ENCODE results near the gene OR51V1.
"Not testable (repeated sequence)": the region's sequence is repeated elsewhere in the genome, so short reads cannot be mapped to it uniquely, and the experiment has no call there.

Gene OR51V1, protein sequence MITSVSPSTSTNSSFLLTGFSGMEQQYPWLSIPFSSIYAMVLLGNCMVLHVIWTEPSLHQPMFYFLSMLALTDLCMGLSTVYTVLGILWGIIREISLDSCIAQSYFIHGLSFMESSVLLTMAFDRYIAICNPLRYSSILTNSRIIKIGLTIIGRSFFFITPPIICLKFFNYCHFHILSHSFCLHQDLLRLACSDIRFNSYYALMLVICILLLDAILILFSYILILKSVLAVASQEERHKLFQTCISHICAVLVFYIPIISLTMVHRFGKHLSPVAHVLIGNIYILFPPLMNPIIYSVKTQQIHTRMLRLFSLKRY

DNA sequence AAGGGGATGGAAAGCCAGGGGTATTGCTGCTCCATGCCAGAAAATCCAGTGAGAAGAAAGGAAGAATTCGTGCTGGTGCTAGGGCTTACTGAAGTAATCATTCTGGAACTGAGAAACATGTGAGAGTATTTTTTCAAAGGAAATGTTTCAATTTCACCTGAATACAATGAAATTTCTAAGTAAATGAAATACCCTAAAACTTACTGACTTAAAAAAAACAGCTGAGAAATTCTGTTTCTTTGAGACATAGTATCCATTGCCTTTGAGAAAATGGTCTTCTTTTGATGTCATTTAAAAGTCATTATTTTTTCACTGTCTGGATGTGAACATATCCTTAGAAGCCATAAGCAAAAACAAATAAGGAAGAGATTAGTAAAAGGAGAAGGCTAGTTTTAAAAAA lies at the start of gene OR51V1:
OR51V1 (minus strand) TSS at position 101 of the 400 bp plus-strand sequence; CDS start at position 101, 0 bp downstream.
- DNase-seq, result no peak

DNA sequence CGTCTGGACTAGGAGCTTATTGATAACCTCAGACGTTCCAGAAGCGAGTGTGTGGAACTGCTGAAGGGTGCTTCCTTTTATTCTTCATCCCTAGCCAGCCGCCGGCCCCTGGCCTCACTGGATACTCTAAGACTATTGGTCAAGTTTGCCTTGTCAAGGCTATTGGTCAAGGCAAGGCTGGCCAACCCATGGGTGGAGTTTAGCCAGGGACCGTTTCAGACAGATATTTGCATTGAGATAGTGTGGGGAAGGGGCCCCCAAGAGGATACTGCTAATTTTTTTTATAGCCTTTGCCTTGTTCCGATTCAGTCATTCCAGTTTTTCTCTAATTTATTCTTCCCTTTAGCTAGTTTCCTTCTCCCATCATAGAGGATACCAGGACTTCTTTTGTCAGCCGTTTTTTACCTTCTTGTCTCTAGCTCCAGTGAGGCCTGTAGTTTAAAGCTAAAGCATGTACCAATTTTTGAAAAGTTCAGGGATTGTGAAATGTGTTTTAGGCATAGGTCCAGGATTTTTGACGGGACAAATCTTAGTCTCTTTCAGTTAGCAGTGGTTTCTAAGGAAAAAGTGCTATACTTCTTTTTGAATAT lies 49.4 kb upstream of the OR51V1 start, which contains the start of gene HBG1:
HBG1 (minus strand) TSS at position 51 of the 590 bp plus-strand sequence. CDS start 53 bp downstream, outside the sequence.
- DNase-seq, result not testable (repeated sequence)

DNA sequence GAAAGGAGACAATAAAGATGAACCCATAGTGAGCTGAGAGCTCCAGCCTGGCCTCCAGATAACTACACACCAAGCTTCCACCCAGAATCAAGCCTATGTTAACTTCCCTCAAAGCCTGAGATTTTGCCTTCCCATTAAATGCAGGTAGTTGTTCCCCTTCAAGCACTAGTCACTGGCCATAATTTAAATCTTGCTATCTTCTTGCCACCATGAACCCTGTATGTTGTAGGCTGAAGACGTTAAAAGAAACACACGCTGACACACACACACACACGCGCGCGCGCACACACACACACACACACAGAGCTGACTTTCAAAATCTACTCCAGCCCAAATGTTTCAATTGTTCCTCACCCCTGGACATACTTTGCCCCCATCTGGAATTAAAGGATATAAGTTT lies 48.0 kb upstream of the OR51V1 start:
- not testable (repeated sequence) for DNase-seq

DNA sequence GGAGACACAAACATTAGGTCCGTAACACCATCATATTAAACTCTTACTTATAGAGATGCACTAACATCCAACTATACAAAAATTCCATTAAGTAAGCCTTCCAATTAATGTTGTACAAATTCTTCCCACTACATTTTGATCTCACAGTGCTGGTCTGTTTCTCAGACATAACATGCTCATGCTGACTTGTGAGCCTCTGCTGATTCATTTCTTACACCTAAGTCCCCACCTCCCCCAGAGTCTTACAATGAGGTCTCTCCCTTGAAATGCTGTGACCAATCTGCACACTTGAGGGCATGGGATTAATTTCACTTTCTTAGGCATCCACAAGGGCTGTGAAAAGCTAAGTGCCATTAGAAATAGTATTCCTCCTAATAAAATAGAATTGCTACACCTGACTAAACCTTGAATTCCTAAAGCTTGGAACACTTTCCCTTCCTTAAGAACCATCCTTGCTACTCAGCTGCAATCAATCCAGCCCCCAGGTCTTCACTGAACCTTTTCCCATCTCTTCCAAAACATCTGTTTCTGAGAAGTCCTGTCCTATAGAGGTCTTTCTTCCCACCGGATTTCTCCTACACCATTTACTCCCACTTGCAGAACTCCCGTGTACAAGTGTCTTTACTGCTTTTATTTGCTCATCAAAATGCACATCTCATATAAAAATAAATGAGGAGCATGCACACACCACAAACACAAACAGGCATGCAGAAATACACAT lies 47.1 kb upstream of the OR51V1 start:
- no peak for DNase-seq

DNA sequence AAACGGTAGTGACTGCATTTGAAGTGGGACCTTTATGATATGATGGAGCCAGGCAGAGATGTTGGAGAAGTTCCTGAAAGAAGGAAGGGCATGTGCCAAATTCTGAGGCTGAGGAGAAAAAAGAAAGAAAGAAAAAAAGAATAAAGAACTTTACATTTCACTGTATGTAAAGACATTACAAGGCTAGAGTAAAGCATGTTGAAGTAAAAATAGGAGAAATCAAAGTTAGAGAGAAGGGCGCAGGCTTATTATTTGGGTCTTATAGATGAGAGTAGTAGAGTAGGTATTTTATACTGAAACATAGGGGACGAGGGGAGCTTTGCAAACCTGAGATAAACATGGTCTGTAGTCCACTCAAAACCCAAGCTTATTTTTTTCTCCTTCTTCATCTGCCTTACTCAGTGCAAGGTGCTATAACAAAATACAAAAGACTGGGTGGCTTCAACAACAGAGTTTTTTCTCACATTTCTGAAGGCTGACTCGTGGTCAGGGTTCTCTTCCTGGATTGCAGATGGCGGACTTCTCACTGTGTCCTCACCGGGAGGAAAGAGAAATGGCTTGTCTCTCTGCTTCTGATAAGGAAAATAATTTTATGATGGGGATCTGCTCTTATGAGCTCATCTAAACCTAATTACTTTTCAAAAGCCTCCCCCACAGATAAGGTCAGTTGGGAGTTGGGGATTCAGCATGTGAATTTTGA lies 46.4 kb upstream of the OR51V1 start:
- no peak for DNase-seq

DNA sequence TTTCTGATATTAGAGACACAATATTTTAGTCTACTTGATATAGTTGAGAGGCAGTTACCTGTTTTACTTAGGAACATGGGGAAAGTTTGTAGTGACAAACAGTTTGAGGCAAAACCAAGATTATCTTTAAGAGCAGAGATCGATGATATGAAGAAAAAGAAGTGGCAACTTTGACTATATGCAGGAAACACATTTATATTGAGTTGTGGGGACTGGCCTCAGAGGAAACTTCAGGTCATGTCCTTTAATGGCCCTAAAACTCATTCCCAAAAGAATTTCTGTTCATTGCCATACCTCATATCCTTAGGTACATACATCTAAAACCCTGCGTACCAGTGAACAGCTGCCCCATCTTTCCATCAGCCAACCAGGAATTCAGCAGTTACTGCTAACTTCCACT lies 44.7 kb upstream of the OR51V1 start:
- no peak for DNase-seq

DNA sequence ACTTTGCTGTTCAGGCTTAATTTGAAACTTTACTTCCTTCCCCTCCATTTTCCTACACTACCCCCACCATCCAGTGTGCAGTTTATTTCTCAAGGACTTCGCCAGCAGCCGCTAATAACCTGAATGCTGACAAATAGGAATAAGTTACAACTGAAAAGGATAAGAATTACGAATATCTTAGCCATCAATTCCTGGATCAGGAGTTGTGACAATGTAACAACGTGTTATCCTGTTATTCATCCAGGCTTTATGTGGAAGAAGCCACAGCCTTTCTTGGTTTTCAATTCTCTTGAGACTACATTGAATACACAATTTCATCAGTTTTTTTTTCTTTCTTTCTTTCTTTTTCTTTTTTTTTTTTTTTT lies 43.3 kb upstream of the OR51V1 start:
- no peak for DNase-seq

DNA sequence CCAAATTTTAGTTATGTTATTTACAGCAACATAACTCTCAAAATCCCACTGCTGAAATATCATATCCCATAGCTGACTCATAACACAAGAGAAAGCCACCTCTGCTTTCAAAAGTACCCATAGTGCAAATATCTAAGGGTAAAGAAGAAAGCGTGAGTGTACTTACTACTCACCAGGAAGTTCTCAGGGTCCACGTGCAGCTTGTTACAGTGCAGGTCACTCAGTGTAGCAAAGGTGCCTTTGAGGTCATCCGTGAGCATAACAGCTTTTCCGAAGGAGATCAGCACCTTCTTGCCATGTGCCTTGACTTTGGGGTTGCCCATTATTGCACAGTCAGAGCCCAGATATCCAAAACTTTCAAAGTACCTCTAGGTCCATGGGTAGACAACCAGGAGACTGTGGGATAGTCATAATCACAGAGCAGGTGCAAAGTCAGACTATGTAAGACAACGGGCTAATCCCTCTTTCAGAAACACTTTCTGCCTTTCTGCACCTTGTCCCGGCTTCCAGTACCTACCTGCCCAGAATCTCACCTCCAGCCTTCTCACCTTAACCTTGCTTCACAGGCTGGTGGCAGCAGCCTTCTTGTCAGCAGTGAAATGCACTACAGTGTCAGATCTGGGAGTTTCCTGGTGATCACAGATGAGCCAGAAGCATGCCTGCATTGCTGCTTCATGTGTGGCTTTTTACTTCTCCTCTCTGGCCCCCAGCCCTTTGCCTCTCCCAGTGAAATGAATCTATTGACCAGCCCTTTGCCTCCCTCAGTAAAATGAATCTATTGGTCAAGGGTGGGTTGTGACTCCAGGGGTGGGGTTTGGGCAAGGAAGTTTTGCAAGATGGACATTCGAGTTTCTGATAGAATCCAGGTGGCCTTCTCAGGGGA lies 42.7 kb upstream of the OR51V1 start:
- no peak for DNase-seq

DNA sequence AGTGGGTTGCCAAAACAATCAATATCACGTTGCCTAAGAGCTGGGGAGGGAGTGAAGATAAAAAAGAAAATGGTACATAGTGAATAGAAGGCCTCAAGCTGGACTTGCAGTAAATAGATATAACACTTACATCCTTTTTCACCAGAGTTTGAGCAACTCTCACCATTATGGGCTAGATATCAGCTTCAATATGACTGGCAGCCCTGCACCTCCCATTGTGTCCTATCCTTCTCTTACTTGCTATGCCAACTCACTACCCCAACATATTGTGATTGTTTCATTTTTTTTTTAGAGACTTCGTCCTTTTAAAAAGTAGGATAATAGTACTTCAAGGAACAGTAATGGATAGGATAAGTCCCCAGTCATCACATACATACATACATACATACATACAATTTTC lies 41.7 kb upstream of the OR51V1 start:
- DNase-seq, result no peak

DNA sequence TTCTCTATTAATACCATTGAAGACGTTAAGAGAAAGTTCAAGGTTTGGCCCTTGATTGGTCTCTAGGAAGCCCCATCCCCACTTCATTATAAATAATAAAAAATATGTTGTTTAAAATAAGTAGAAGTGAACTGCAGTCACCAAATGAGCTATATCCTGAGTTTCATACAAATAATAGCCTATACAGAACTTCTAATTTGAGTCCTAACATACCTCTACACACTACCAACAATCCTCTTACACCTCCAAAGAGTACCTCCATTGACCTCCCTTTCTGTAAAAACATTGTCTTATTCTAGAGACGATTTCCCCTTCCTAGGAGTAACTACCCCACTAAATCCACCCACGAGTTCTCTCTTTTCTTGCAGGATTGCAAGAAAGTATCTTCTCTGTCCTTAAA lies 41.0 kb upstream of the OR51V1 start:
- DNase-seq, result no peak

DNA sequence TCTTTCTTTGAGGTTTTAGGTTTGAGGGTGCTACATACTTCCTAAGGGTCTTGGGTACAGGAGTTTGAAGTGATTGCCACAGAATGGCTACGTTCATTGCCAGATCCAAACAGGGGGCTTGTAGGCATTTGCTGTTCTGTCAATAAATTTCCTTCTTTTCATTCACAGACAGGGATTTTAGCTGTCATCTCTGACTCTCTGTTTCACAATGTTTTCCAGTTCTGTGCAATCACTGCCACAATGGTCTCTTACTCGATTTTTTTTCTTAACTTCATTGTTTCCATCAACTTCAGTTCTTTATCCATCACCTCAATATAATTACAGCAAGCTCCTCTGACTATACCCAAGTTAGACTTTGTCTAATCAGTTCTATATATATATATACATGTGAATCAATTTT lies 40.0 kb upstream of the OR51V1 start:
- no peak for DNase-seq

DNA sequence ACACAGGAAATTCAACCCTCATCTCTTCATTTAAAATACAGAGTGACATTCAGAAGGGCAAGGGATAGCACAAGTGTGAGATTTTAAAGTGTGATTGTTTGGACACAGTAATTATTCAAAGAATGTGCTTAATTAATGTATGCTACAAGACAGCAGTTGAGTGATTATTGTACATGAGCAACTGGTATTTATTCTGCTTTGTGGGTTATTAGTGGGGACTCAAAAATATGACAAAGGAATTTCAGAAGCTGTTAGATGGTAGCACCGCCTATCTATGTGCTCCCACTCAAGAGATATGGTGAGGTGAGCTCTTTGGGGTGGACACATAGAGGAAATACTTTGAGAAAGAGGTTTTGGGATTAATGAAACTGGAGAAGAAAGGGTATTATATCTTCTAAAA lies 39.6 kb upstream of the OR51V1 start:
- no peak for DNase-seq

DNA sequence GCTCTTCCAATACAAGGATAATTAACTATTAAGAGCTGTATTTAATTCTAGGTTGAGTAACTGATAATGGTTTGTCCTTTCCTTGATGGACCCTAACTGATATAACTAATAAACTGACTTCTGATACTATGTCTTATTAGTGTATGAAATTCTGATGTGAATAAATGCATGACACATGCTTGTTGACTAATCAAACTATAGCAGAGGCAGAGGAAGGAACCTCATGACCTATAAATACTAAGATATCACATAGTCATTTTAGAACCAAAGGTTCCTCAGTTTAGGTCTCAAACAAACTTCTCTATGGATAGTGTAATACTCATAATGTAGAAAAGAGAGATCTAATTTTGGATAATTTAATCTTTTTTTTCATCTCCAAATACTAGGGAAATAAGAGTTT lies 38.6 kb upstream of the OR51V1 start:
- no peak for DNase-seq

DNA sequence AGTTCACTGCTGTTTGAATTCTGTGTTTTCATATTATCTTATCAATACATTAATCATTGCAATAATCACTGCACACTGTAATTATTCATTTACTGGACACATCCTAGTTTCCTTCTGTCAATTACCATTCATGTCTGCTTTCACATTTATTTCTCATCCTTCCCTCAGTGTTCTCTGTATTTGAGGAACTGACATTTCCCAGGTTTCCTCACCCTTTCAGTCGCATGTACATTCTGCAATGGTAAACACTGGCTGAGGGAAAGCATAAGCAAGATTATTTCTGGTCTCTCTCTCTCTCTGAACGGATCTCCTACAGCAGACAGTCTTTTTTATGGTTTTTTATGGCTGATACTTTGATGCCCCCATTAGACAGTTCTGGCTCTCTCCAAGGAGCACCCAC lies 38.0 kb upstream of the OR51V1 start:
- DNase-seq, result no peak

DNA sequence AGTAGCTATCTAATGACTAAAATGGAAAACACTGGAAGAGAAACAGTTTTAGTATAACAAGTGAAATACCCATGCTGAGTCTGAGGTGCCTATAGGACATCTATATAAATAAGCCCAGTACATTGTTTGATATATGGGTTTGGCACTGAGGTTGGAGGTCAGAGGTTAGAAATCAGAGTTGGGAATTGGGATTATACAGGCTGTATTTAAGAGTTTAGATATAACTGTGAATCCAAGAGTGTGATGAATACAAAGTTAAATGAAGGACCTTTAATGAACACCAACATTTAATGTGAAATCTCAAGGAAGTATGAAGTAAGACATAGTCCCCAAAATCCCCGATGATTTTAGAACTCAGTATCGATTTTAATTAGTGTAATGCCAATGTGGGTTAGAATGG lies 36.9 kb upstream of the OR51V1 start:
- DNase-seq, result no peak

DNA sequence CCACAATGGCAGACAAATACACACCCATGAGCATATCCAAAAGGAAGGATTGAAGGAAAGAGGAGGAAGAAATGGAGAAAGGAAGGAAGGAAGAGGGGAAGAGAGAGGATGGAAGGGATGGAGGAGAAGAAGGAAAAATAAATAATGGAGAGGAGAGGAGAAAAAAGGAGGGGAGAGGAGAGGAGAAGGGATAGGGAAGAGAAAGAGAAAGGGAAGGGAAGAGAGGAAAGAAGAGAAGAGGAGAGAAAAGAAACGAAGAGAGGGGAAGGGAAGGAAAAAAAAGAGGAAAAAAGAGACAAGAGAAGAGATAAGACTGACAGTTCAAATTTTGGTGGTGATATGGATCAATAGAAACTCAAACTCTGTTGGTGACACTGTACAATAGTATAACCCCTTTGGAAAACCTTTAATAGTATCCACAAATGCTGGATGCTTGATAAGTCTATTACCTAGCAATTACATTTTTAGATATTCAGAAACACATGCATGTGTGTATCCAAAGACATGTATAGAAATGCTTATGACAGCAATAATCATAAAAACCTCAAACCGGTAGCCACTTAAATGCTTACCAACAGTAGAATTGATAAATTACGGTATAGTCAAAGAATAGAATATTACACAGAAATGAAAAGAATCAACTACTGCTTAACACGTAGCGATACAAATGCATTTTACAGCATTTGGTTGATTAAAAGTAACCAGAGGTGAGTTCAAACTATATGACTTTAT lies 35.0 kb upstream of the OR51V1 start:
- no peak for DNase-seq

DNA sequence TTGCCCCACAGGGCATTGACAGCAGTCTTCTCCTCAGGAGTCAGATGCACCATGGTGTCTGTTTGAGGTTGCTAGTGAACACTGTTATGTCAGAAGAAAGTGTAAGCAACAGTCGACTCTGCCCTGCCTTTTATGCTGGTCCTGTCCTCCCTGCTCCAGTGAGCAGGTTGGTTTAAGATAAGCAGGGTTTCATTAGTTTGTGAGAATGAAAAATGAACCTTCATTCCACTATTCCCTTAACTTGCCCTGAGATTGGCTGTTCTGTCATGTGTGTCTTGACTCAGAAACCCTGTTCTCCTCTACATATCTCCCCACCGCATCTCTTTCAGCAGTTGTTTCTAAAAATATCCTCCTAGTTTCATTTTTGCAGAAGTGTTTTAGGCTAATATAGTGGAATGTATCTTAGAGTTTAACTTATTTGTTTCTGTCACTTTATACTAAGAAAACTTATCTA lies 33.9 kb upstream of the OR51V1 start, which contains the start of gene HBD:
HBD (minus strand) TSS at position 103 of the 454 bp plus-strand sequence; CDS start at position 53, 50 bp downstream.
- no peak for DNase-seq

DNA sequence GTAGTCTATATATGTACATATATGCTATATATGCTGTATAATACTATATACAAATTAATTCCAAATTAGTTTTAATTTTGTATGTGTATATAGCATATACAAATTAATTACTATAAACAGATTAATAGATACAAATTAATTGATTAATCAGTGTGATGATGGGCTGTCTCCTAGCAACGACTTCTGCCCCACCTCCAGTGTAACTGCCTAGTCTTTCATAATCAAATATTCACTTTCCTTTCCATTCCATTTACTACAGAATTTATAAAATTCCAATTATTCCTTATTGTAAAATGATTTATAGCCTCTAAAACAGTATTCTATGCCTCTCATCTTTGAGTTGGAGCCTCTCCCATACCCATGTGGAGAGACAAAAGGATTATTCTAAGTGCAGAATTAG lies 32.8 kb upstream of the OR51V1 start:
- DNase-seq, result no peak

DNA sequence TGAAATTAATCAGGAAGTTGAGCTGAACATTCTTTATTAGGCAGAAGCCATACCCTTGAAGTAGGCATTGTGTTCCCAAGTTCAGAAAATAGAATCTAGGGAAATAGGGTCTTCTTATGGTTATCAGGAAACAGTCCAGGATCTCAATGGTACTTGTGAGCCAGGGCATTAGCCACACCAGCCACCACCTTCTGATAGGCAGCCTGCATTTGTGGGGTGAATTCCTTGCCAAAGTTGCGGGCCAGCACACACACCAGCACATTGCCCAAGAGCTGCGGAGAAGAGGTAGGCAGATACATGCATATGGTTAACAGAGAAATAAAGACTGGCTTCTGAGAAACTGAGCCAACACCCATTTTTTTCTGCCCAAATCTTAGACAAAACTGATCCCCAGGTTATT lies 32.3 kb upstream of the OR51V1 start:
- no peak for DNase-seq

DNA sequence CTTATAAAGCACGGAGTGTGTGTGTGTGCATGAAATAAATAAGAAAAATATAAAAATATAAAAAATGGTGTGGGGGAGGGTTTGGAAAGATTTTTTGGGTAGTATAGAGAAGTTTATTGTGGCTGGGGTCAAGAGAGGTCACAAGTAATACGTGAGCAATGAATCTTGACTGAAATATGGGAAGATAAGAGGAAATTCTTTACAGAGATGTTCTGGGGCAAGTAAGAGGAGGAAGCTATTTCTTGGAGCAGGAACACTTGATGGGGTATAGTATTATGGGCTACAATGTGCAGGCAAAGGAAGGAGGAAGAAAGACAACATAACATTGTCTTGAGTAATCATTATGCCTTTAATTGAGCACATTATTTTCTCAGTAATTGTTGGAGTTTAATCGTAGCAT lies 31.7 kb upstream of the OR51V1 start:
- DNase-seq, result no peak

DNA sequence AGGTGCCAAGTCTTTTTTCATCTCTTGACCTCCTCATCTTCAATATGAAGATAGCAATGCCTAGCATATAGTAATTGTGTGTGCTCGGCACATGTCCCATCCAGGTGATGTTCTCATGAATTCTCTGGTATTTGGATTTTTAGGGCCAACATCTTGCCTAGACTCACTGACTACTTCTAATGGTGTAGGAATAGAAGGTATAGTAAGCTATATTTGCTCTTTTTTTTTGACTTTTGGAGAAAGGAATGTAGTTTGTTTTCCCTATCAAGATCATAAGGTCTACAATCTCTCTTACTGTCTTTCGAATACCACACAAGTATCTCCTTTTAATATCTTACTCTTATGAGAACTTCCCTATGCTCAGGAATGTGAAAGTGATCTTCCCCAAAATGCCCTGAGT lies 30.6 kb upstream of the OR51V1 start:
- no peak for DNase-seq
